T-cell (primary cell): ENCODE measurements around the gene EHD4. TPM values are rescaled to one million over a fixed set of nuclear protein-coding genes. Genes with fewer than 3 reads are reported as not detected.

Experiments used
- ATAC-seq, 4 experiments: fragments of 200-7000 bp in 3 of 4; fragments of 150-1000 bp in 1 of 4; cut with Tn5 transposase; replicated peaks in 1 of 4; 1 replicate in 3 of 4; 2 replicates in 1 of 4; pipeline ENCODE4 v1.10.0; 2021; ENCODE audit warnings: moderate library complexity in 3 of 4, mild to moderate bottlenecking in 2 of 4, moderate number of reproducible peaks in 1 of 4
- CTCF ChIA-PET, 2 donors: fragments of 300-600 bp; sonication (Branson Sonifier 250); formaldehyde crosslinking; loops; one replicate each; lab custom pipeline; 2022; ENCODE audit warnings: antibody characterized with exemption in 2 of 2; lab: Charles Lee
- POLR2A ChIA-PET, 2 donors: fragments of 300-600 bp; sonication (Branson Sonifier 250); formaldehyde crosslinking; loops; one replicate each; lab custom pipeline; 2022; ENCODE audit warnings: antibody characterized with exemption in 2 of 2; lab: Charles Lee
- DNase-seq, 35 experiments: peaks; one replicate each; pipeline versions ENCODE4 v3.0.0 to v3.0.0-alpha.2; 2013 to 2023
- H3K27ac ChIP-seq: one replicate; pipeline ENCODE4 v1.5.1; 2013; ENCODE audit warnings: low read length
- H3K27me3 ChIP-seq, 2 experiments: replicated peaks in 1 of 2; 1 replicate in 1 of 2; 2 replicates in 1 of 2; pipeline versions ENCODE4 v1.6.1 to v1.7.0; 2013; ENCODE audit warnings: low read length in 1 of 2, mixed read lengths in 1 of 2; ENCODE audit not compliant: control insufficient read depth in 2 of 2, insufficient read depth in 2 of 2; ENCODE audit errors: extremely low read depth in 1 of 2
- H3K36me3 ChIP-seq, 2 donors: 1 replicate in 1 of 2; 2 replicates in 1 of 2; pipeline versions ENCODE4 v1.6.1 to v1.7.0; 2013; ENCODE audit warnings: low read length in 1 of 2; ENCODE audit not compliant: control insufficient read depth in 2 of 2, insufficient read depth in 1 of 2; ENCODE audit errors: extremely low read depth in 1 of 2
- H3K4me1 ChIP-seq, 2 experiments: 1 replicate in 1 of 2; 2 replicates in 1 of 2; pipeline versions ENCODE4 v1.6.1 to v1.7.0; 2013; ENCODE audit warnings: low read length in 2 of 2, mixed read lengths in 1 of 2; ENCODE audit not compliant: insufficient read depth in 2 of 2, control insufficient read depth in 1 of 2; ENCODE audit errors: extremely low read depth in 1 of 2
- H3K4me3 ChIP-seq, 2 donors: 1 replicate in 1 of 2; 2 replicates in 1 of 2; pipeline versions ENCODE4 v1.5.1 to v1.7.0; 2013; ENCODE audit warnings: mild to moderate bottlenecking in 2 of 2, low read length in 1 of 2, moderate library complexity in 1 of 2; ENCODE audit not compliant: control insufficient read depth in 1 of 2; ENCODE audit errors: extremely low read depth in 1 of 2
- H3K9me3 ChIP-seq: 2 replicates; pipeline ENCODE4 v1.7.0; 2013
- H3K27ac Mint-ChIP-seq, 2 donors: one replicate each; pipeline ENCODE4 v1.8.0; 2020 to 2021; ENCODE audit warnings: mild to moderate bottlenecking in 2 of 2, mixed read lengths in 2 of 2
- H3K27me3 Mint-ChIP-seq, 2 donors: one replicate each; pipeline ENCODE4 v1.8.0; 2021 to 2022; ENCODE audit warnings: mixed read lengths in 2 of 2
- H3K36me3 Mint-ChIP-seq: one replicate; pipeline ENCODE4 v1.8.0; 2021; ENCODE audit warnings: mixed read lengths
- H3K4me1 Mint-ChIP-seq, 3 donors: one replicate each; pipeline ENCODE4 v1.8.0; 2020 to 2022; ENCODE audit warnings: mixed read lengths in 3 of 3, mild to moderate bottlenecking in 1 of 3
- H3K4me3 Mint-ChIP-seq, 3 donors: one replicate each; pipeline ENCODE4 v1.8.0; 2020 to 2022; ENCODE audit warnings: mild to moderate bottlenecking in 3 of 3, mixed read lengths in 3 of 3, moderate library complexity in 3 of 3
- H3K9me3 Mint-ChIP-seq, 3 donors: one replicate each; pipeline ENCODE4 v1.8.0; 2020 to 2022; ENCODE audit warnings: mixed read lengths in 3 of 3
- WGBS: methylation state at CpG from one replicate; pipeline ENCODE4 v1.1.5; 2013; ENCODE audit warnings: missing lambda C conversion rate; ENCODE audit not compliant: insufficient coverage; 5-methylcytosine and 5-hydroxymethylcytosine counted together
- total RNA-seq, 35 experiments: library from RNA in 6 of 35; stranded (reverse) in 6 of 35; fragments of 120-200 nt in 1 of 35; gene quantifications; one replicate each; pipeline versions ENCODE4 v1.2.1 to v1.2.4 and lab custom pipeline; 2013 to 2026

EHD4 gene
- total RNA-seq, 5 donors from 2014 or later (not counting 1 experiment from before 2014, with no cell fraction given), result 11.7 to 46.8 (median 16.8) TPM

DNA sequence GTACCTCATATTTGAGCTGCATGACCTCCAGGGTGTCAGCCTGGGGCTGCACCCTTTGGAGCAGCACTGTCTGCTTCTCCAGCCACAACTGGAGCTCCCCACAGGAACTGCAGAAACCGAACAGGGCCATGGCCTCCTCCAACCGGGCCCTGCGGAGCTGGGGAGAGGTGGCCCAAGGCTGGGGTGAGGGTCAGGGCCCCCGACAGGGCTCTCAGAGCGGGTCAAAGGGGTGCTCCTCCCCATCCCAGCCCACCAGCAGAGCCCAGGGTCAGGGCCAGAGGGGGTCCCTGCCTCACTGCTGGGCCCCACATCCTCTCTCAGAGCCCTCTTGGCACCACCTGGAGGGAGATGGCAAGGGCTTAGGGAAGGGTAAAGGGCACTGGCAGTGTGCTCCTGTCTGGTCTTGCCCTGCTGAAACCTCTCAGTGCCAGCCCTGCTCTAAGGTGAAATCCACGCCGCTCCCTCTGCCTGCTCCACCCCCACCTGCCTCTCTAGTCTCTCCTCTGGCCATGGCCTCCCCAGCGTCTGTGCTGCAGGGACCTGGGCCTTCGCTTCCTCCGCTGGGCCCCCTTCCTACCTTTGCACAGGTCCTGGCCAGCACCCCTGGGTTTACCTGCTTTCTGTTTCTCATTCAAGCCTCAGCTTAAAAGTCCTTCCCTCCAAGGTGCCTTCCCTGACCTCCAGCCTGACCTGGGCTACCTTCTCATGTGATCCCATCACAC lies 92.0 kb downstream of the EHD4 start:
- ChIA-PET POLR2A (no interaction called here), CTCF (interaction anchor here in 1 of 2 donors (0.6 kb wide), 1 partner anchor 108 kb away, joined by 9 read pairs; no protein-coding TSS in a partner anchor)
- Mint-ChIP-seq H3K9me3 (no peaks in the 10 kb centered on the region), H3K4me1 (peaks cover 6 to 13% (median 12%) of the 10 kb centered on the region in 3 donors), H3K27me3 (peaks cover 13 to 15% of the 10 kb centered on the region in 2 donors), H3K27ac (no peak overlapping the region), H3K4me3 (no peak overlapping the region), H3K36me3 (no peaks in the 10 kb centered on the region)
- no peak overlapping the region for H3K4me3 ChIP-seq
- H3K27me3 ChIP-seq, result peaks cover 0 to 39% of the 10 kb centered on the region in 2 experiments
- DNase-seq (no peak), ATAC-seq (no peak)
- H3K4me1 ChIP-seq, result peaks cover 2 to 12% of the 10 kb centered on the region in 2 experiments
- no peaks in the 10 kb centered on the region for H3K9me3 ChIP-seq
- no peak overlapping the region for H3K27ac ChIP-seq
- no peaks in the 10 kb centered on the region for H3K36me3 ChIP-seq
- 98% methylated on average over 6 of the region's 10 CpGs for WGBS

- peaks cover 10 to 15% of the 10 kb centered on the region in 2 donors for H3K27me3 Mint-ChIP-seq
- H3K9me3 Mint-ChIP-seq, result no peaks in the 10 kb centered on the region
- Histone ChIP-seq H3K27me3 (peaks cover 0 to 39% of the 10 kb centered on the region in 2 experiments), H3K36me3 (no peaks in the 10 kb centered on the region), H3K27ac (no peak overlapping the region), H3K4me1 (peaks cover 2 to 12% of the 10 kb centered on the region in 2 experiments), H3K4me3 (no peak overlapping the region), H3K9me3 (no peaks in the 10 kb centered on the region)
- no peaks in the 10 kb centered on the region for H3K36me3 Mint-ChIP-seq
- no peak overlapping the region for H3K4me3 Mint-ChIP-seq
- 88% methylated on average over 9 of the region's 10 CpGs for WGBS
- ChIA-PET POLR2A (no interaction called here), CTCF (no interaction called here)
- peaks cover 6 to 11% (median 10%) of the 10 kb centered on the region in 3 donors for H3K4me1 Mint-ChIP-seq
- ATAC-seq (no peak), DNase-seq (no peak)
- H3K27ac Mint-ChIP-seq, result no peak overlapping the region
Measured at GRCh38 chr15:41879321-41879845, 93.0 kb downstream of the EHD4 start.

DNA sequence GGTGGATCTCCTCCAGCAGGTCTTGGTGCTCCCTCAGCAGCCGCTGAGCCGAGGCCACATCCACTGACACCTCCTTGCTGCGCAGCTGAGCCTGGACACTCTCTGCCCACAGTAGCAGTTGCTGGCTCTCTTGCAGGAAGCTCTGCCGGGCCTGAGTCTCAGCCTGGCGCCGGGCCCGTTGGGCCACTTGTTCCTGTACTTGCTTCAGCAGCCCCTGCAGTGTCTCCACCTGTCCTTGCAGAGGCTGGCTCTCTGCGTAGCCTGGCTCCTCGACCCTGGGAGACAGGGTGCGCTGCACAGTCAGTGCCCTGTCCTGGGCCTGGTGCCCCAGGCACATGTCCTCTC lies 94.0 kb downstream of the EHD4 start:
- H3K9me3 Mint-ChIP-seq, result no peaks in the 10 kb centered on the region

DNA sequence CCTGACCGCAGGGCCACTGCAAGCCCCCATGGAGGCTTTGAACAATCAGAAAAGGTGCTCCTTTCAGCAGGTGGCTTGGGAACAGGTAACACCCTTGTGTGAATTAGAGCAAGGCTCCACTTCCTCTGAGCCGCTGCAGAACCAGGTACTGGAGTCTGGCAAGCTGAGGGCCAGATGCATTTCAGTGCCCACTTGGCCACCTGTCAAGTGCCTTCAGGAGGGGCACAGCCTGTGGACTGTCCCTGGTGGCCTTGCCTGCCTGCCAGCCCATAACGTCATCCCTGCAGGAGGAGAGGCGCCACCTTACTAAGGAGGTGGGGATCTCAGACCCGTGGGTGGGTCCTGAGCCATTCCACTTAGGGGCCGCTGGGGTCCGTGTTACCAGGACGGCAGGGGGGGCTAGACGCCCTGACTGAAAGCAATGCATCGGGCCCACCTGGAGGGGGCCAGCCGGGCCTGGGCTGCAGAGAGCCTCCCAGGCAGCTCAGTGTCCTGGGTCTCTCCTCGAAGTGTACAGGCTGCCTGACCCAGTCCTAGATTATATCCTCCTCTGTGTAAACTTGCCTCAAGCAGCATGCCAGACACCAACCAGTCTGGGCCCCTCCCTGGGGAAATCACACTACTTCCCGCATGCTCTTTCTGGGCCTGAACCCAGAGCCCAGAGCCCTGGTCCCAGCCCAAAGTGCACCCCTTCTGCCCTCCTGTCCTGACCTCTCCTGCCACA lies 94.6 kb downstream of the EHD4 start:
- Mint-ChIP-seq H3K9me3 (no peaks in the 10 kb centered on the region), H3K27me3 (peaks cover 10 to 15% of the 10 kb centered on the region in 2 donors), H3K4me1 (peaks cover 5 to 15% (median 10%) of the 10 kb centered on the region in 3 donors), H3K27ac (no peak overlapping the region), H3K4me3 (no peak overlapping the region), H3K36me3 (no peaks in the 10 kb centered on the region)
- H3K27me3 ChIP-seq, result peaks cover 0 to 36% of the 10 kb centered on the region in 2 experiments
- WGBS, result 82% methylated on average over 13 of the region's 13 CpGs
- H3K4me1 ChIP-seq, result peaks cover 0 to 12% of the 10 kb centered on the region in 2 experiments
- H3K27ac ChIP-seq, result no peak overlapping the region
- ChIA-PET CTCF (no interaction called here), POLR2A (no interaction called here)
- no peak overlapping the region for H3K4me3 ChIP-seq
- H3K36me3 ChIP-seq, result no peaks in the 10 kb centered on the region
- no peak for ATAC-seq
- no peak for DNase-seq
- H3K9me3 ChIP-seq, result no peaks in the 10 kb centered on the region

More for the DNA sequence above, 94.0 kb downstream of the EHD4 start:
- Mint-ChIP-seq H3K27me3 (peaks cover 10 to 15% of the 10 kb centered on the region in 2 donors), H3K36me3 (no peaks in the 10 kb centered on the region), H3K4me1 (peaks cover 6 to 15% (median 10%) of the 10 kb centered on the region in 3 donors), H3K27ac (no peak overlapping the region), H3K4me3 (no peak overlapping the region)
- no peak overlapping the region for H3K27ac ChIP-seq
- POLR2A ChIA-PET, result no interaction called here
- H3K4me1 ChIP-seq, result peaks cover 2 to 12% of the 10 kb centered on the region in 2 experiments
- no peaks in the 10 kb centered on the region for H3K9me3 ChIP-seq
- H3K36me3 ChIP-seq, result no peaks in the 10 kb centered on the region
- DNase-seq (no peak), ATAC-seq (no peak)
- no peak overlapping the region for H3K4me3 ChIP-seq
- peaks cover 0 to 39% of the 10 kb centered on the region in 2 experiments for H3K27me3 ChIP-seq
- WGBS, result 93% methylated on average over 9 of the region's 10 CpGs
- CTCF ChIA-PET, result no interaction called here

DNA sequence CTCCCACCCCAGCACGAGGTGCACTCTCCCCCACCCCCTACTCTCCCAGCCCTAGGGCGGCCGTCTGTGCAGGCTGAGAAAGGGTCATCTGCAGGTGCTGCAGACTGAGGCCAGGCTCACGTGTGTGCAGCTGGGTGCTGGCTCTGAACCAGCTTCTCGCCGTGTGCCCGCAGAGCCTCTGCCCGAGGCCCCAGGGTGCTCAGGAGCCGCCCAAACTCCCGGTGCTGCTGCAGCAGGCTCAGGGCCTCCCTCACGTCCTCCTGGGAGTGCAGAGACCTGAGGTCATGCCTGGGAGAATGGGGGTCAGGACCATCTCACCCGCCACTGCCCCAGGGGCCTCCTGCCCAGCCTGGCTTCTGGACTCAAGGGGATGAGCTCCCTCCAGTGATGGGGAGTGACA lies 95.7 kb downstream of the EHD4 start:
- Mint-ChIP-seq H3K36me3 (no peaks in the 10 kb centered on the region), H3K4me3 (no peak overlapping the region), H3K4me1 (peaks cover 5 to 15% (median 6%) of the 10 kb centered on the region in 3 donors), H3K27me3 (peaks cover 10 to 15% of the 10 kb centered on the region in 2 donors), H3K27ac (no peak overlapping the region), H3K9me3 (no peaks in the 10 kb centered on the region)
- H3K4me1 ChIP-seq, result peaks cover 0 to 7% of the 10 kb centered on the region in 2 experiments
- H3K4me3 ChIP-seq, result no peak overlapping the region
- ChIA-PET CTCF (no interaction called here), POLR2A (interaction anchor here in 1 of 2 donors (0.5 kb wide), 1 partner anchor 114 kb away, joined by 5 read pairs; no protein-coding TSS in a partner anchor)
- H3K27me3 ChIP-seq, result peaks cover 0 to 30% of the 10 kb centered on the region in 2 experiments
- 77% methylated on average over 12 of the region's 12 CpGs for WGBS
- no peaks in the 10 kb centered on the region for H3K9me3 ChIP-seq
- DNase-seq (no peak), ATAC-seq (no peak)
- H3K36me3 ChIP-seq, result no peaks in the 10 kb centered on the region
- H3K27ac ChIP-seq, result no peak overlapping the region

- ATAC-seq (peak in 1 of 4 experiments; percentile 18), DNase-seq (no peak)
- POLR2A ChIA-PET, result interaction anchor here in 1 of 2 donors (0.5 kb wide), 1 partner anchor 99 kb away, joined by 3 read pairs; no protein-coding TSS in a partner anchor
- Histone ChIP-seq H3K36me3 (no peaks in the 10 kb centered on the region), H3K4me1 (peaks cover 1 to 3% of the 10 kb centered on the region in 2 experiments), H3K27ac (no peak overlapping the region), H3K4me3 (no peak overlapping the region), H3K27me3 (peaks cover 0 to 23% of the 10 kb centered on the region in 2 experiments), H3K9me3 (no peaks in the 10 kb centered on the region)
- Mint-ChIP-seq H3K27me3 (peaks cover 5 to 8% of the 10 kb centered on the region in 2 donors), H3K4me1 (peaks cover 4 to 12% (median 4%) of the 10 kb centered on the region in 3 donors), H3K9me3 (no peaks in the 10 kb centered on the region), H3K4me3 (no peak overlapping the region), H3K36me3 (no peaks in the 10 kb centered on the region), H3K27ac (no peak overlapping the region)
- CTCF ChIA-PET, result no interaction called here
- 77% methylated on average over 9 of the region's 13 CpGs for WGBS
Measured at GRCh38 chr15:41876007-41876406, 96.3 kb downstream of the EHD4 start.
